GM12878 (cell line): ENCODE measurements around the gene KCNAB2.

ENCODE experiments used
- CBX3 ChIP-seq: fragments of 200-600 bp; sonication (generic); IDR thresholded peaks from 2 replicates; pipeline ENCODE4 v1.6.1; 2016; ENCODE audit warnings: low read depth, borderline replicate concordance
- NRF1 ChIP-seq: conservative IDR thresholded peaks from 2 replicates; pipeline ENCODE4 v1.6.1; 2011; ENCODE audit warnings: mild to moderate bottlenecking, low read depth, low read length, improper control_type of control experiment
- SIX5 ChIP-seq: IDR thresholded peaks from 2 replicates; pipeline ENCODE4 v1.6.1; 2011; ENCODE audit warnings: mild to moderate bottlenecking, low read depth, low read length, moderate library complexity; ENCODE audit not compliant: severe bottlenecking
- SMC3 ChIP-seq: IDR thresholded peaks from 2 replicates; pipeline ENCODE4 v1.6.1; 2011; ENCODE audit warnings: low read length, improper control_type of control experiment, borderline replicate concordance
- SPI1 ChIP-seq: IDR thresholded peaks from 2 replicates; pipeline ENCODE4 v1.6.1; 2011; ENCODE audit warnings: low read depth, mild to moderate bottlenecking, low read length, moderate library complexity, borderline replicate concordance; ENCODE audit not compliant: insufficient read depth
- TAF1 ChIP-seq: IDR thresholded peaks from 2 replicates; pipeline ENCODE4 v1.6.1; 2011; ENCODE audit warnings: mild to moderate bottlenecking, low read depth, low read length, borderline replicate concordance
- ZNF274 ChIP-seq: IDR thresholded peaks from one replicate; pipeline ENCODE4 v1.8.0; 2011; ENCODE audit not compliant: insufficient read length, insufficient read depth
- TF ChIP-seq, protein P1 (sequence below): IDR thresholded peaks from 2 replicates; pipeline ENCODE4 v1.6.1; 2011; ENCODE audit warnings: low read depth, mild to moderate bottlenecking, low read length, moderate library complexity, borderline replicate concordance; ENCODE audit errors: extremely low read depth
- TF ChIP-seq, protein P2 (sequence below): IDR thresholded peaks from 2 replicates; pipeline ENCODE4 v1.6.1; 2012; ENCODE audit warnings: mild to moderate bottlenecking, low read depth, low read length
- TF ChIP-seq, protein P3 (sequence below), 3 experiments: IDR thresholded peaks in 2 of 3; conservative IDR thresholded peaks in 1 of 3; 2 replicates each; pipeline ENCODE4 v1.5.1; 2011; ENCODE audit warnings: low read depth in 3 of 3, low read length in 3 of 3, mild to moderate bottlenecking in 3 of 3, control low read depth in 2 of 3, moderate library complexity in 2 of 3, inconsistent platforms in 1 of 3, mixed read lengths in 1 of 3; ENCODE audit not compliant: control insufficient read depth in 2 of 3, insufficient read depth in 1 of 3; ENCODE audit errors: extremely low read depth in 1 of 3
- TF ChIP-seq, protein P4 (sequence below): fragments of 450-650 bp; IDR thresholded peaks from 2 replicates; pipeline ENCODE4 v1.6.1; 2017; ENCODE audit warnings: mild to moderate bottlenecking, moderate library complexity

DNA sequence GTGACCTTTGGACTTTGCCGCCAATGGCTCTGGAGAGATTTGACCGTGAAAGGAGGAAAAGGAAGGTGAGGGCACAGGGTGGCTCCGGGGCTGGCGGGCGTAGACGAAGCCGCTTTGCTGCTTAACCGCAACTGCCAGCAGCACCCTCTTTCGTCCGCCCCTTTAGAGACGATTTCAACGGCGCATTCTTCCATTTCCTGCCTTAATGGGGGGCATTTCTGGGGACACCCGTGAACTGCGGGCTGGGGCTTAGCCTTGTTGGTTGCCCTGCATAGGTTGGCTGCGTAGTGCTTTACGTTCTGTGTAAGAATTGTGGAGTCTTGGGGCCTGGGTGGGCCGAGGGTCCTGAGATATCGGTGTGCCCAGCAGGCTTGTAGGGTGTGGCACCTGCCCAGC is 46.8 kb upstream of the KCNAB2 start:
- TF ChIP-seq, protein P1, sequence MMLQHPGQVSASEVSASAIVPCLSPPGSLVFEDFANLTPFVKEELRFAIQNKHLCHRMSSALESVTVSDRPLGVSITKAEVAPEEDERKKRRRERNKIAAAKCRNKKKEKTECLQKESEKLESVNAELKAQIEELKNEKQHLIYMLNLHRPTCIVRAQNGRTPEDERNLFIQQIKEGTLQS = no peak
- TF ChIP-seq NRF1 (no peak), SPI1 (no peak), SIX5 (no peak), SMC3 (no peak), ZNF274 (no peak), TAF1 (no peak), CBX3 (no peak)
- TF ChIP-seq, protein P2, sequence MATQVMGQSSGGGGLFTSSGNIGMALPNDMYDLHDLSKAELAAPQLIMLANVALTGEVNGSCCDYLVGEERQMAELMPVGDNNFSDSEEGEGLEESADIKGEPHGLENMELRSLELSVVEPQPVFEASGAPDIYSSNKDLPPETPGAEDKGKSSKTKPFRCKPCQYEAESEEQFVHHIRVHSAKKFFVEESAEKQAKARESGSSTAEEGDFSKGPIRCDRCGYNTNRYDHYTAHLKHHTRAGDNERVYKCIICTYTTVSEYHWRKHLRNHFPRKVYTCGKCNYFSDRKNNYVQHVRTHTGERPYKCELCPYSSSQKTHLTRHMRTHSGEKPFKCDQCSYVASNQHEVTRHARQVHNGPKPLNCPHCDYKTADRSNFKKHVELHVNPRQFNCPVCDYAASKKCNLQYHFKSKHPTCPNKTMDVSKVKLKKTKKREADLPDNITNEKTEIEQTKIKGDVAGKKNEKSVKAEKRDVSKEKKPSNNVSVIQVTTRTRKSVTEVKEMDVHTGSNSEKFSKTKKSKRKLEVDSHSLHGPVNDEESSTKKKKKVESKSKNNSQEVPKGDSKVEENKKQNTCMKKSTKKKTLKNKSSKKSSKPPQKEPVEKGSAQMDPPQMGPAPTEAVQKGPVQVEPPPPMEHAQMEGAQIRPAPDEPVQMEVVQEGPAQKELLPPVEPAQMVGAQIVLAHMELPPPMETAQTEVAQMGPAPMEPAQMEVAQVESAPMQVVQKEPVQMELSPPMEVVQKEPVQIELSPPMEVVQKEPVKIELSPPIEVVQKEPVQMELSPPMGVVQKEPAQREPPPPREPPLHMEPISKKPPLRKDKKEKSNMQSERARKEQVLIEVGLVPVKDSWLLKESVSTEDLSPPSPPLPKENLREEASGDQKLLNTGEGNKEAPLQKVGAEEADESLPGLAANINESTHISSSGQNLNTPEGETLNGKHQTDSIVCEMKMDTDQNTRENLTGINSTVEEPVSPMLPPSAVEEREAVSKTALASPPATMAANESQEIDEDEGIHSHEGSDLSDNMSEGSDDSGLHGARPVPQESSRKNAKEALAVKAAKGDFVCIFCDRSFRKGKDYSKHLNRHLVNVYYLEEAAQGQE = no peak
- TF ChIP-seq, protein P3, sequence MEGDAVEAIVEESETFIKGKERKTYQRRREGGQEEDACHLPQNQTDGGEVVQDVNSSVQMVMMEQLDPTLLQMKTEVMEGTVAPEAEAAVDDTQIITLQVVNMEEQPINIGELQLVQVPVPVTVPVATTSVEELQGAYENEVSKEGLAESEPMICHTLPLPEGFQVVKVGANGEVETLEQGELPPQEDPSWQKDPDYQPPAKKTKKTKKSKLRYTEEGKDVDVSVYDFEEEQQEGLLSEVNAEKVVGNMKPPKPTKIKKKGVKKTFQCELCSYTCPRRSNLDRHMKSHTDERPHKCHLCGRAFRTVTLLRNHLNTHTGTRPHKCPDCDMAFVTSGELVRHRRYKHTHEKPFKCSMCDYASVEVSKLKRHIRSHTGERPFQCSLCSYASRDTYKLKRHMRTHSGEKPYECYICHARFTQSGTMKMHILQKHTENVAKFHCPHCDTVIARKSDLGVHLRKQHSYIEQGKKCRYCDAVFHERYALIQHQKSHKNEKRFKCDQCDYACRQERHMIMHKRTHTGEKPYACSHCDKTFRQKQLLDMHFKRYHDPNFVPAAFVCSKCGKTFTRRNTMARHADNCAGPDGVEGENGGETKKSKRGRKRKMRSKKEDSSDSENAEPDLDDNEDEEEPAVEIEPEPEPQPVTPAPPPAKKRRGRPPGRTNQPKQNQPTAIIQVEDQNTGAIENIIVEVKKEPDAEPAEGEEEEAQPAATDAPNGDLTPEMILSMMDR (IDR thresholded peaks at IDR 0.05 in 2 of 3, conservative IDR thresholded peaks at IDR 0.05 in 1 of 3; ENCODE audit: control insufficient read depth in 2 of 3, extremely low read depth in 1 of 3, insufficient read depth in 1 of 3, low read depth in 3 of 3, low read length in 3 of 3) = no peak
- TF ChIP-seq, protein P4, sequence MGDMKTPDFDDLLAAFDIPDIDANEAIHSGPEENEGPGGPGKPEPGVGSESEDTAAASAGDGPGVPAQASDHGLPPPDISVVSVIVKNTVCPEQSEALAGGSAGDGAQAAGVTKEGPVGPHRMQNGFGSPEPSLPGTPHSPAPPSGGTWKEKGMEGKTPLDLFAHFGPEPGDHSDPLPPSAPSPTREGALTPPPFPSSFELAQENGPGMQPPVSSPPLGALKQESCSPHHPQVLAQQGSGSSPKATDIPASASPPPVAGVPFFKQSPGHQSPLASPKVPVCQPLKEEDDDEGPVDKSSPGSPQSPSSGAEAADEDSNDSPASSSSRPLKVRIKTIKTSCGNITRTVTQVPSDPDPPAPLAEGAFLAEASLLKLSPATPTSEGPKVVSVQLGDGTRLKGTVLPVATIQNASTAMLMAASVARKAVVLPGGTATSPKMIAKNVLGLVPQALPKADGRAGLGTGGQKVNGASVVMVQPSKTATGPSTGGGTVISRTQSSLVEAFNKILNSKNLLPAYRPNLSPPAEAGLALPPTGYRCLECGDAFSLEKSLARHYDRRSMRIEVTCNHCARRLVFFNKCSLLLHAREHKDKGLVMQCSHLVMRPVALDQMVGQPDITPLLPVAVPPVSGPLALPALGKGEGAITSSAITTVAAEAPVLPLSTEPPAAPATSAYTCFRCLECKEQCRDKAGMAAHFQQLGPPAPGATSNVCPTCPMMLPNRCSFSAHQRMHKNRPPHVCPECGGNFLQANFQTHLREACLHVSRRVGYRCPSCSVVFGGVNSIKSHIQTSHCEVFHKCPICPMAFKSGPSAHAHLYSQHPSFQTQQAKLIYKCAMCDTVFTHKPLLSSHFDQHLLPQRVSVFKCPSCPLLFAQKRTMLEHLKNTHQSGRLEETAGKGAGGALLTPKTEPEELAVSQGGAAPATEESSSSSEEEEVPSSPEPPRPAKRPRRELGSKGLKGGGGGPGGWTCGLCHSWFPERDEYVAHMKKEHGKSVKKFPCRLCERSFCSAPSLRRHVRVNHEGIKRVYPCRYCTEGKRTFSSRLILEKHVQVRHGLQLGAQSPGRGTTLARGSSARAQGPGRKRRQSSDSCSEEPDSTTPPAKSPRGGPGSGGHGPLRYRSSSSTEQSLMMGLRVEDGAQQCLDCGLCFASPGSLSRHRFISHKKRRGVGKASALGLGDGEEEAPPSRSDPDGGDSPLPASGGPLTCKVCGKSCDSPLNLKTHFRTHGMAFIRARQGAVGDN = no peak
